Spleen (tissue), 11 donors: ENCODE measurements around the gene FSCN2. TPM values are rescaled to one million over a fixed set of nuclear protein-coding genes. Genes with fewer than 3 reads are reported as not detected.
A peak's percentile ranks its signal among the peaks of the same experiment; 100 is the strongest.

Experiments used
- DNase-seq: peaks from one replicate; pipeline ENCODE4 v3.0.0-alpha.2; 2020
- H3K27ac ChIP-seq, 8 donors: fragments of 200-600 bp; sonication (generic) in 7 of 8; 1 replicate in 4 of 8; 2 replicates in 4 of 8; pipeline versions ENCODE4 v1.5.0 to v1.8.0; 2016 to 2021; ENCODE audit warnings: inconsistent platforms in 4 of 8, mild to moderate bottlenecking in 4 of 8, moderate library complexity in 1 of 8
- H3K27me3 ChIP-seq, 7 donors: fragments of 200-600 bp; sonication (generic) in 6 of 7; replicated peaks in 1 of 7; 1 replicate in 4 of 7; 2 replicates in 3 of 7; pipeline versions ENCODE4 v1.5.0 to v1.8.0; 2016 to 2021; ENCODE audit warnings: inconsistent platforms in 3 of 7, mild to moderate bottlenecking in 1 of 7
- H3K36me3 ChIP-seq, 6 donors: fragments of 200-600 bp; sonication (generic) in 5 of 6; 1 replicate in 4 of 6; 2 replicates in 2 of 6; pipeline versions ENCODE4 v1.5.0 to v1.8.0; 2016 to 2021; ENCODE audit warnings: inconsistent platforms in 2 of 6
- H3K4me1 ChIP-seq, 6 donors: fragments of 200-600 bp; sonication (generic) in 5 of 6; 1 replicate in 3 of 6; 2 replicates in 3 of 6; pipeline versions ENCODE4 v1.5.0 to v1.8.0; 2016 to 2021; ENCODE audit warnings: inconsistent platforms in 3 of 6
- H3K4me3 ChIP-seq, 8 donors: fragments of 200-600 bp; sonication (generic) in 7 of 8; 1 replicate in 4 of 8; 2 replicates in 4 of 8; pipeline versions ENCODE4 v1.5.0 to v1.8.0; 2016 to 2021; ENCODE audit warnings: inconsistent platforms in 4 of 8, mild to moderate bottlenecking in 4 of 8, moderate library complexity in 2 of 8
- H3K9me3 ChIP-seq, 8 donors: fragments of 200-600 bp; sonication (generic) in 7 of 8; 1 replicate in 4 of 8; 2 replicates in 4 of 8; pipeline versions ENCODE4 v1.5.0 to v1.8.0; 2016 to 2021; ENCODE audit warnings: inconsistent platforms in 4 of 8
- CTCF ChIP-seq, 11 experiments: fragments of 200-600 bp in 7 of 11; fragments of 450-650 bp in 4 of 11; sonication (generic) in 4 of 11; IDR thresholded peaks in 8 of 11; conservative IDR thresholded peaks in 3 of 11; 1 replicate in 7 of 11; 2 replicates in 4 of 11; pipeline versions ENCODE4 v1.4.0 to v1.8.0; 2016 to 2021; ENCODE audit warnings: antibody characterized with exemption in 11 of 11, inconsistent platforms in 4 of 11, mild to moderate bottlenecking in 1 of 11
- POLR2A ChIP-seq, 3 donors: fragments of 450-650 bp; IDR thresholded peaks; one replicate each; pipeline ENCODE4 v1.5.1; 2017; ENCODE audit warnings: antibody characterized with exemption in 3 of 3, mild to moderate bottlenecking in 1 of 3
- POLR2AphosphoS5 ChIP-seq, 3 donors: sonication (generic); formaldehyde crosslinking; IDR thresholded peaks; one replicate each; pipeline ENCODE4 v1.5.1; 2017; ENCODE audit warnings: antibody characterized with exemption in 3 of 3
- WGBS, 5 donors: extraction: QIAGEN DNeasy Blood & Tissue Kit in 3 of 5; methylation state at CpG; one replicate each; pipeline versions ENCODE4 v1.1.5 to v1.1.7; 2013 to 2018; 5-methylcytosine and 5-hydroxymethylcytosine counted together
- intact Hi-C: fragments of 100-400 bp; cut with DNase I; formaldehyde crosslinking; loops from one replicate; pipeline ENCODE4 v1.15.0; 2023; ENCODE audit warnings: low total_unique reads
- polyA plus RNA-seq, 3 donors: library from polyadenylated mRNA; stranded (reverse); fragments of 200-250 nt; gene quantifications; one replicate each; pipeline ENCODE4 v1.2.1, GENCODE V29; 2013
- total RNA-seq, 7 donors: library from RNA; depleted of rRNA in 3 of 7; stranded (reverse); fragments of >200 nt in 3 of 7; fragmentation: NEBNext Ultra II Directional in 4 of 7; extraction: Animal tissue kit (Norgen Biotek cat#: 25700) in 4 of 7; gene quantifications; one replicate each; pipeline versions ENCODE4 v1.1.0 to v1.2.1, GENCODE V29; 2016 to 2021
- donor health status: healthy with polysubstance abuse.
- donor health status: DM: no; HTN: no; CAD: no; lungs with moderate emphysema.
- donor health status: DM: no; HTN: no; CAD: no.
- donor health status: Bipolar disorder and iron deficiency.
- donor health status: healthy.
- donor health status: DM: no; HTN: no; CAD: no.
- donor health status: DM: yes; HTN: yes; CAD: no.

Gene FSCN2
- total and polyA plus RNA-seq, 10 donors = 0.41 to 4.0 (median 2.4) TPM

GRCh38 chr17:81533339-81534141 lies 5.4 kb downstream of the FSCN2 start:
- DNase-seq = no peak
- Histone ChIP-seq H3K9me3 (no peaks in the 10 kb centered on the region), H3K27me3 (peaks cover 0 to 51% (median 25%) of the 10 kb centered on the region in 7 donors), H3K36me3 (peaks cover 0 to 9% (median 6%) of the 10 kb centered on the region in 6 donors), H3K27ac (no peak overlapping the region), H3K4me3 (no peak overlapping the region), H3K4me1 (peaks cover 9 to 36% (median 22%) of the 10 kb centered on the region in 6 donors)
- intact Hi-C loops = no loop called here
- TF ChIP-seq POLR2A (IDR thresholded peaks at IDR 0.05) = no peak
- TF ChIP-seq CTCF (IDR thresholded peaks at IDR 0.05 in 8 of 11, conservative IDR thresholded peaks at IDR 0.05 in 3 of 11) = no peak
- peak in 1 of 3 donors; percentile 0 for TF ChIP-seq POLR2AphosphoS5 (IDR thresholded peaks at IDR 0.05)
- 54 to 66% (median 62%) methylated on average over 11 to 21 of the region's 21 CpGs for WGBS, 5 donors

- Histone ChIP-seq H3K27ac (no peak overlapping the region), H3K36me3 (peaks cover 0 to 17% (median 13%) of the 10 kb centered on the region in 6 donors), H3K27me3 (peaks cover 0 to 47% (median 25%) of the 10 kb centered on the region in 7 donors), H3K9me3 (no peaks in the 10 kb centered on the region), H3K4me1 (peaks cover 9 to 36% (median 22%) of the 10 kb centered on the region in 6 donors), H3K4me3 (no peak overlapping the region)
- intact Hi-C loops = no loop called here
- no peak for DNase-seq
- 67 to 79% (median 71%) methylated on average over 2 to 6 of the region's 6 CpGs for WGBS, 5 donors
- no peak for TF ChIP-seq CTCF (IDR thresholded peaks at IDR 0.05 in 8 of 11, conservative IDR thresholded peaks at IDR 0.05 in 3 of 11)
- no peak for TF ChIP-seq POLR2A (IDR thresholded peaks at IDR 0.05)
- TF ChIP-seq POLR2AphosphoS5 (IDR thresholded peaks at IDR 0.05) = peak in 1 of 3 donors; percentile 50
Observed at GRCh38 chr17:81534157-81535006, 6.2 kb downstream of the FSCN2 start.

GRCh38 chr17:81535007-81535328 lies 6.8 kb downstream of the FSCN2 start:
- Histone ChIP-seq H3K36me3 (peaks cover 0 to 23% (median 19%) of the 10 kb centered on the region in 6 donors), H3K27ac (no peak overlapping the region), H3K4me1 (peaks cover 9 to 36% (median 22%) of the 10 kb centered on the region in 6 donors), H3K9me3 (no peaks in the 10 kb centered on the region), H3K4me3 (no peak overlapping the region), H3K27me3 (peaks cover 0 to 47% (median 25%) of the 10 kb centered on the region in 7 donors)
- no peak for TF ChIP-seq POLR2AphosphoS5 (IDR thresholded peaks at IDR 0.05)
- TF ChIP-seq CTCF (IDR thresholded peaks at IDR 0.05 in 8 of 11, conservative IDR thresholded peaks at IDR 0.05 in 3 of 11) = no peak
- no peak for TF ChIP-seq POLR2A (IDR thresholded peaks at IDR 0.05)
- DNase-seq = no peak
- WGBS, 5 donors = 67 to 87% (median 81%) methylated on average over 5 of the region's 5 CpGs
- intact Hi-C loops = no loop called here
